GM23338 (cell line): Measurements from ENCODE around the gene RALGPS1. TPM values are rescaled to one million over a fixed set of nuclear protein-coding genes. Genes with fewer than 3 reads are reported as not detected.

Experiments
- ATAC-seq: fragments of 200-7000 bp; cut with Tn5 transposase; 3 replicates; pipeline ENCODE4 v1.9.1; 2020
- DNase-seq: peaks from one replicate; pipeline ENCODE4 v3.0.0-alpha.2; 2015; ENCODE audit warnings: low spot score
- H2AFZ ChIP-seq: fragments of 200-600 bp; sonication (generic); 2 replicates; pipeline ENCODE4 v1.8.0; 2016; ENCODE audit warnings: antibody characterized with exemption, mild to moderate bottlenecking, moderate library complexity
- H3F3A ChIP-seq: fragments of 200-600 bp; sonication (generic); replicated peaks from 2 replicates; pipeline ENCODE4 v1.8.0; 2017; ENCODE audit warnings: antibody characterized with exemption, mixed run types, low read depth
- H3K27ac ChIP-seq: fragments of 200-600 bp; sonication (generic); 2 replicates; pipeline ENCODE4 v1.6.1; 2016; ENCODE audit warnings: low read depth
- H3K27me3 ChIP-seq: fragments of 200-600 bp; sonication (generic); 2 replicates; pipeline ENCODE4 v1.8.0; 2016; ENCODE audit warnings: mild to moderate bottlenecking, mixed run types, moderate library complexity; ENCODE audit not compliant: insufficient read depth
- H3K36me3 ChIP-seq: fragments of 200-600 bp; sonication (generic); 2 replicates; pipeline ENCODE4 v1.8.0; 2016; ENCODE audit warnings: mild to moderate bottlenecking; ENCODE audit not compliant: insufficient read depth
- H3K4me1 ChIP-seq: fragments of 200-600 bp; sonication (generic); 2 replicates; pipeline ENCODE4 v1.8.0; 2016; ENCODE audit warnings: mild to moderate bottlenecking, moderate library complexity; ENCODE audit not compliant: insufficient read depth
- H3K4me2 ChIP-seq: fragments of 200-600 bp; sonication (generic); 2 replicates; pipeline ENCODE4 v1.7.1; 2017; ENCODE audit warnings: mixed run types
- H3K4me3 ChIP-seq: fragments of 200-600 bp; sonication (generic); 2 replicates; pipeline ENCODE4 v1.6.1; 2016; ENCODE audit warnings: mixed run types
- H3K79me2 ChIP-seq: fragments of 200-600 bp; sonication (generic); replicated peaks from 2 replicates; pipeline ENCODE4 v1.8.0; 2017; ENCODE audit warnings: mild to moderate bottlenecking; ENCODE audit not compliant: insufficient read depth
- H3K9me2 ChIP-seq: fragments of 200-600 bp; sonication (generic); 2 replicates; pipeline ENCODE4 v1.8.0; 2017; ENCODE audit not compliant: insufficient read depth
- H4K20me1 ChIP-seq: fragments of 200-600 bp; sonication (generic); replicated peaks from 2 replicates; pipeline ENCODE4 v1.8.0; 2017; ENCODE audit warnings: mild to moderate bottlenecking; ENCODE audit not compliant: insufficient read depth
- H3K27ac Mint-ChIP-seq: 2 replicates; pipeline ENCODE4 v1.8.0; 2020; ENCODE audit warnings: inconsistent platforms, mild to moderate bottlenecking, moderate library complexity, mixed read lengths
- H3K27me3 Mint-ChIP-seq: 3 replicates; pipeline ENCODE4 v1.8.0; 2022; ENCODE audit warnings: low read depth, mild to moderate bottlenecking, moderate library complexity, mixed read lengths, inconsistent platforms; ENCODE audit not compliant: insufficient read depth, poor library complexity
- H3K36me3 Mint-ChIP-seq: 3 replicates; pipeline ENCODE4 v1.8.0; 2021; ENCODE audit warnings: low read depth, mild to moderate bottlenecking, inconsistent platforms, moderate library complexity, mixed read lengths
- H3K4me1 Mint-ChIP-seq: 3 replicates; pipeline ENCODE4 v1.8.0; 2020; ENCODE audit warnings: mild to moderate bottlenecking, inconsistent platforms, mixed read lengths
- H3K4me3 Mint-ChIP-seq: 3 replicates; pipeline ENCODE4 v1.8.0; 2021; ENCODE audit warnings: moderate library complexity, mild to moderate bottlenecking, inconsistent platforms, mixed read lengths
- H3K9me3 Mint-ChIP-seq: 3 replicates; pipeline ENCODE4 v1.8.0; 2020; ENCODE audit warnings: moderate library complexity, mild to moderate bottlenecking, inconsistent platforms, mixed read lengths
- CREB1 ChIP-seq: fragments of 250-450 bp; sonication (Bioruptor Pico); IDR thresholded peaks from 2 replicates; pipeline ENCODE4 v1.5.0; 2020; ENCODE audit warnings: low read depth, mild to moderate bottlenecking, moderate library complexity
- ETS1 ChIP-seq: IDR thresholded peaks from 2 replicates; pipeline ENCODE4 v1.6.1; 2016; ENCODE audit warnings: antibody characterized with exemption
- EZH2 ChIP-seq: fragments of 200-600 bp; sonication (generic); IDR thresholded peaks from one replicate; pipeline ENCODE4 v1.8.0; 2017; ENCODE audit warnings: antibody characterized with exemption, mild to moderate bottlenecking, low read depth; ENCODE audit not compliant: unreplicated experiment
- EZH2phosphoT487 ChIP-seq: fragments of 200-600 bp; sonication (generic); IDR thresholded peaks from one replicate; pipeline ENCODE4 v1.8.1; 2018; ENCODE audit warnings: antibody characterized with exemption; ENCODE audit not compliant: unreplicated experiment
- JUNB ChIP-seq: IDR thresholded peaks from one replicate; pipeline ENCODE4 v1.6.1; 2016; ENCODE audit warnings: antibody characterized with exemption; ENCODE audit not compliant: unreplicated experiment
- NANOG ChIP-seq: IDR thresholded peaks from 2 replicates; pipeline ENCODE4 v1.6.1; 2016; ENCODE audit warnings: antibody characterized with exemption, borderline replicate concordance
- POLR2AphosphoS5 ChIP-seq: IDR thresholded peaks from 2 replicates; pipeline ENCODE4 v1.6.1; 2016; ENCODE audit warnings: antibody characterized with exemption, low read depth
- STAT1 ChIP-seq: IDR thresholded peaks from one replicate; pipeline ENCODE4 v1.6.1; 2016; ENCODE audit warnings: antibody characterized with exemption; ENCODE audit not compliant: unreplicated experiment
- ZNF114 ChIP-seq: fragments of 250-450 bp; sonication (Bioruptor Pico); IDR thresholded peaks from 2 replicates; pipeline ENCODE4 v1.5.0; 2020; ENCODE audit warnings: mild to moderate bottlenecking, moderate library complexity
- ZNF331 ChIP-seq: fragments of 250-450 bp; sonication (Bioruptor Pico); IDR thresholded peaks from 2 replicates; pipeline ENCODE4 v1.5.0; 2020; ENCODE audit warnings: low read depth, mild to moderate bottlenecking, moderate library complexity
- polyA plus RNA-seq: library from polyadenylated mRNA; unstranded; fragments of >200 nt; fragmentation: Nextera tagmentation; extraction: Ambion mirVana; gene quantifications from 2 replicates; pipeline ENCODE4 v1.2.1, GENCODE V29; 2016
- total RNA-seq: library from RNA; depleted of rRNA; stranded (reverse); fragments of >200 nt; shearing (Covaris generic); gene quantifications from 2 replicates; pipeline ENCODE4 v1.2.3, GENCODE V29; 2014
- TF ChIP-seq, protein P1 (sequence below): IDR thresholded peaks from one replicate; pipeline ENCODE4 v1.6.1; 2018; ENCODE audit warnings: antibody characterized with exemption; ENCODE audit not compliant: unreplicated experiment
- TF ChIP-seq, protein P2 (sequence below), 2 experiments: fragments of 200-600 bp in 1 of 2; sonication (generic) in 1 of 2; conservative IDR thresholded peaks; 2 replicates each; pipeline versions ENCODE4 v1.5.1 to v1.6.1; 2016 to 2017; ENCODE audit warnings: antibody characterized with exemption in 2 of 2, low read depth in 2 of 2, mild to moderate bottlenecking in 2 of 2, moderate library complexity in 1 of 2
- TF ChIP-seq, protein P3 (sequence below): fragments of 250-450 bp; sonication (Bioruptor Pico); IDR thresholded peaks from 2 replicates; pipeline ENCODE4 v1.5.0; 2020; ENCODE audit warnings: mild to moderate bottlenecking, moderate library complexity

The RALGPS1 gene
- total and polyA plus RNA-seq, 2 experiments from 2014 or later, result 18.2 to 57.1 TPM

DNA sequence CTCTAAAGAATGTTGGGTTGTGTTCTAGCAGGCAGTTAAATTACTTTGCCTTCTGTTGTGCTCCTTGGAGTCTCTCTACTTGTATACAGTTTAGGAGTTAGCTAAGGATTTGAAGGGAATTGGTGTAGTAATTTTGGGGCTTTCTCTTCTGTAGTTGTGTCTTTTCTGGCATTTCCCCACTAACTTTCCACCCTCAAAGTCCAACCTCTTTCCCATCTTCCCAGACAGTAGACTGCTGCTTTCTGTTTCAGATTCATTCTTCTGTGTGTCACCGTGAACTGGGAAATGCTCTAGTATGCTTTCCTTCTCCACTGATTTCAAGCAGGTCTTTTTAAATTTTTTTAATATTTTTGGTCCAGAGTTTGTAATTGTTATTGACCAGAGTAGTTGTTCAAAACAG is 212.4 kb downstream of the RALGPS1 start:
- Mint-ChIP-seq H3K4me3 (no peak overlapping the region), H3K36me3 (no peaks in the 10 kb centered on the region), H3K4me1 (peaks cover 21% of the 10 kb centered on the region), H3K9me3 (no peaks in the 10 kb centered on the region), H3K27me3 (peaks cover 17% of the 10 kb centered on the region), H3K27ac (no peak overlapping the region)
- no peak overlapping the region for H3K4me3 ChIP-seq
- no peaks in the 10 kb centered on the region for H3K9me2 ChIP-seq
- TF ChIP-seq ZNF114 (CRISPR knock-in tag) (no peak), ETS1 (no peak), CREB1 (CRISPR knock-in tag) (no peak), ZNF331 (CRISPR knock-in tag) (no peak), EZH2 (no peak), EZH2phosphoT487 (no peak), STAT1 (no peak), JUNB (no peak), NANOG (no peak), POLR2AphosphoS5 (no peak)
- TF ChIP-seq, protein P1, sequence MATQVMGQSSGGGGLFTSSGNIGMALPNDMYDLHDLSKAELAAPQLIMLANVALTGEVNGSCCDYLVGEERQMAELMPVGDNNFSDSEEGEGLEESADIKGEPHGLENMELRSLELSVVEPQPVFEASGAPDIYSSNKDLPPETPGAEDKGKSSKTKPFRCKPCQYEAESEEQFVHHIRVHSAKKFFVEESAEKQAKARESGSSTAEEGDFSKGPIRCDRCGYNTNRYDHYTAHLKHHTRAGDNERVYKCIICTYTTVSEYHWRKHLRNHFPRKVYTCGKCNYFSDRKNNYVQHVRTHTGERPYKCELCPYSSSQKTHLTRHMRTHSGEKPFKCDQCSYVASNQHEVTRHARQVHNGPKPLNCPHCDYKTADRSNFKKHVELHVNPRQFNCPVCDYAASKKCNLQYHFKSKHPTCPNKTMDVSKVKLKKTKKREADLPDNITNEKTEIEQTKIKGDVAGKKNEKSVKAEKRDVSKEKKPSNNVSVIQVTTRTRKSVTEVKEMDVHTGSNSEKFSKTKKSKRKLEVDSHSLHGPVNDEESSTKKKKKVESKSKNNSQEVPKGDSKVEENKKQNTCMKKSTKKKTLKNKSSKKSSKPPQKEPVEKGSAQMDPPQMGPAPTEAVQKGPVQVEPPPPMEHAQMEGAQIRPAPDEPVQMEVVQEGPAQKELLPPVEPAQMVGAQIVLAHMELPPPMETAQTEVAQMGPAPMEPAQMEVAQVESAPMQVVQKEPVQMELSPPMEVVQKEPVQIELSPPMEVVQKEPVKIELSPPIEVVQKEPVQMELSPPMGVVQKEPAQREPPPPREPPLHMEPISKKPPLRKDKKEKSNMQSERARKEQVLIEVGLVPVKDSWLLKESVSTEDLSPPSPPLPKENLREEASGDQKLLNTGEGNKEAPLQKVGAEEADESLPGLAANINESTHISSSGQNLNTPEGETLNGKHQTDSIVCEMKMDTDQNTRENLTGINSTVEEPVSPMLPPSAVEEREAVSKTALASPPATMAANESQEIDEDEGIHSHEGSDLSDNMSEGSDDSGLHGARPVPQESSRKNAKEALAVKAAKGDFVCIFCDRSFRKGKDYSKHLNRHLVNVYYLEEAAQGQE, result no peak
- TF ChIP-seq, protein P2, sequence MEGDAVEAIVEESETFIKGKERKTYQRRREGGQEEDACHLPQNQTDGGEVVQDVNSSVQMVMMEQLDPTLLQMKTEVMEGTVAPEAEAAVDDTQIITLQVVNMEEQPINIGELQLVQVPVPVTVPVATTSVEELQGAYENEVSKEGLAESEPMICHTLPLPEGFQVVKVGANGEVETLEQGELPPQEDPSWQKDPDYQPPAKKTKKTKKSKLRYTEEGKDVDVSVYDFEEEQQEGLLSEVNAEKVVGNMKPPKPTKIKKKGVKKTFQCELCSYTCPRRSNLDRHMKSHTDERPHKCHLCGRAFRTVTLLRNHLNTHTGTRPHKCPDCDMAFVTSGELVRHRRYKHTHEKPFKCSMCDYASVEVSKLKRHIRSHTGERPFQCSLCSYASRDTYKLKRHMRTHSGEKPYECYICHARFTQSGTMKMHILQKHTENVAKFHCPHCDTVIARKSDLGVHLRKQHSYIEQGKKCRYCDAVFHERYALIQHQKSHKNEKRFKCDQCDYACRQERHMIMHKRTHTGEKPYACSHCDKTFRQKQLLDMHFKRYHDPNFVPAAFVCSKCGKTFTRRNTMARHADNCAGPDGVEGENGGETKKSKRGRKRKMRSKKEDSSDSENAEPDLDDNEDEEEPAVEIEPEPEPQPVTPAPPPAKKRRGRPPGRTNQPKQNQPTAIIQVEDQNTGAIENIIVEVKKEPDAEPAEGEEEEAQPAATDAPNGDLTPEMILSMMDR (conservative IDR thresholded peaks at IDR 0.05; ENCODE audit: low read depth in 2 of 2), result no peak
- TF ChIP-seq, protein P3, sequence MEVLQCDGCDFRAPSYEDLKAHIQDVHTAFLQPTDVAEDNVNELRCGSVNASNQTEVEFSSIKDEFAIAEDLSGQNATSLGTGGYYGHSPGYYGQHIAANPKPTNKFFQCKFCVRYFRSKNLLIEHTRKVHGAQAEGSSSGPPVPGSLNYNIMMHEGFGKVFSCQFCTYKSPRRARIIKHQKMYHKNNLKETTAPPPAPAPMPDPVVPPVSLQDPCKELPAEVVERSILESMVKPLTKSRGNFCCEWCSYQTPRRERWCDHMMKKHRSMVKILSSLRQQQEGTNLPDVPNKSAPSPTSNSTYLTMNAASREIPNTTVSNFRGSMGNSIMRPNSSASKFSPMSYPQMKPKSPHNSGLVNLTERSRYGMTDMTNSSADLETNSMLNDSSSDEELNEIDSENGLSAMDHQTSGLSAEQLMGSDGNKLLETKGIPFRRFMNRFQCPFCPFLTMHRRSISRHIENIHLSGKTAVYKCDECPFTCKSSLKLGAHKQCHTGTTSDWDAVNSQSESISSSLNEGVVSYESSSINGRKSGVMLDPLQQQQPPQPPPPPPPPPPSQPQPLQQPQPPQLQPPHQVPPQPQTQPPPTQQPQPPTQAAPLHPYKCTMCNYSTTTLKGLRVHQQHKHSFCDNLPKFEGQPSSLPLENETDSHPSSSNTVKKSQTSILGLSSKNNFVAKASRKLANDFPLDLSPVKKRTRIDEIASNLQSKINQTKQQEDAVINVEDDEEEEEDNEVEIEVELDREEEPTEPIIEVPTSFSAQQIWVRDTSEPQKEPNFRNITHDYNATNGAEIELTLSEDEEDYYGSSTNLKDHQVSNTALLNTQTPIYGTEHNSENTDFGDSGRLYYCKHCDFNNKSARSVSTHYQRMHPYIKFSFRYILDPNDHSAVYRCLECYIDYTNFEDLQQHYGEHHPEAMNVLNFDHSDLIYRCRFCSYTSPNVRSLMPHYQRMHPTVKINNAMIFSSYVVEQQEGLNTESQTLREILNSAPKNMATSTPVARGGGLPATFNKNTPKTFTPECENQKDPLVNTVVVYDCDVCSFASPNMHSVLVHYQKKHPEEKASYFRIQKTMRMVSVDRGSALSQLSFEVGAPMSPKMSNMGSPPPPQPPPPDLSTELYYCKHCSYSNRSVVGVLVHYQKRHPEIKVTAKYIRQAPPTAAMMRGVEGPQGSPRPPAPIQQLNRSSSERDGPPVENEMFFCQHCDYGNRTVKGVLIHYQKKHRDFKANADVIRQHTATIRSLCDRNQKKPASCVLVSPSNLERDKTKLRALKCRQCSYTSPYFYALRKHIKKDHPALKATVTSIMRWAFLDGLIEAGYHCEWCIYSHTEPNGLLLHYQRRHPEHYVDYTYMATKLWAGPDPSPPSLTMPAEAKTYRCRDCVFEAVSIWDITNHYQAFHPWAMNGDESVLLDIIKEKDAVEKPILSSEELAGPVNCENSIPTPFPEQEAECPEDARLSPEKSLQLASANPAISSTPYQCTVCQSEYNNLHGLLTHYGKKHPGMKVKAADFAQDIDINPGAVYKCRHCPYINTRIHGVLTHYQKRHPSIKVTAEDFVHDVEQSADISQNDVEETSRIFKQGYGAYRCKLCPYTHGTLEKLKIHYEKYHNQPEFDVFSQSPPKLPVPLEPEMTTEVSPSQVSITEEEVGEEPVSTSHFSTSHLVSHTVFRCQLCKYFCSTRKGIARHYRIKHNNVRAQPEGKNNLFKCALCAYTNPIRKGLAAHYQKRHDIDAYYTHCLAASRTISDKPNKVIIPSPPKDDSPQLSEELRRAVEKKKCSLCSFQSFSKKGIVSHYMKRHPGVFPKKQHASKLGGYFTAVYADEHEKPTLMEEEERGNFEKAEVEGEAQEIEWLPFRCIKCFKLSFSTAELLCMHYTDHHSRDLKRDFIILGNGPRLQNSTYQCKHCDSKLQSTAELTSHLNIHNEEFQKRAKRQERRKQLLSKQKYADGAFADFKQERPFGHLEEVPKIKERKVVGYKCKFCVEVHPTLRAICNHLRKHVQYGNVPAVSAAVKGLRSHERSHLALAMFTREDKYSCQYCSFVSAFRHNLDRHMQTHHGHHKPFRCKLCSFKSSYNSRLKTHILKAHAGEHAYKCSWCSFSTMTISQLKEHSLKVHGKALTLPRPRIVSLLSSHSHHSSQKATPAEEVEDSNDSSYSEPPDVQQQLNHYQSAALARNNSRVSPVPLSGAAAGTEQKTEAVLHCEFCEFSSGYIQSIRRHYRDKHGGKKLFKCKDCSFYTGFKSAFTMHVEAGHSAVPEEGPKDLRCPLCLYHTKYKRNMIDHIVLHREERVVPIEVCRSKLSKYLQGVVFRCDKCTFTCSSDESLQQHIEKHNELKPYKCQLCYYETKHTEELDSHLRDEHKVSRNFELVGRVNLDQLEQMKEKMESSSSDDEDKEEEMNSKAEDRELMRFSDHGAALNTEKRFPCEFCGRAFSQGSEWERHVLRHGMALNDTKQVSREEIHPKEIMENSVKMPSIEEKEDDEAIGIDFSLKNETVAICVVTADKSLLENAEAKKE (CRISPR knock-in tag), result no peak
- no peaks in the 10 kb centered on the region for H3K79me2 ChIP-seq
- H3K36me3 ChIP-seq, result no peaks in the 10 kb centered on the region
- H3K27me3 ChIP-seq, result no peaks in the 10 kb centered on the region
- no peak overlapping the region for H2AFZ ChIP-seq
- H3K4me1 ChIP-seq, result peaks cover 18% of the 10 kb centered on the region; the same call in 1 of the 2 replicates
- H3F3A ChIP-seq, result peaks cover 4% of the 10 kb centered on the region; the same call in 1 of the 2 replicates
- H4K20me1 ChIP-seq, result peaks cover 4% of the 10 kb centered on the region
- DNase-seq, result no peak
- H3K4me2 ChIP-seq, result no peak overlapping the region
- H3K27ac ChIP-seq, result no peak overlapping the region
- ATAC-seq, result no peak
